H1 (cell line): ENCODE results near the gene COL9A2.

ENCODE experiments used
- EZH2 ChIP-seq: fragments of 200-600 bp; sonication (generic); IDR thresholded peaks from 2 replicates; pipeline ENCODE4 v1.7.1; 2012; ENCODE audit warnings: low read depth, mild to moderate bottlenecking, moderate library complexity, low read length, inconsistent platforms; ENCODE audit not compliant: severe bottlenecking
- MAFK ChIP-seq: IDR thresholded peaks from 2 replicates; pipeline ENCODE4 v1.6.1; 2012; ENCODE audit warnings: low read depth, mild to moderate bottlenecking, improper control_type of control experiment, low read length
- TAF1 ChIP-seq: IDR thresholded peaks from 2 replicates; pipeline ENCODE4 v1.6.1; 2011; ENCODE audit warnings: mild to moderate bottlenecking, low read depth, low read length

GRCh38 chr1:40281853-40282252 lies 35.2 kb downstream of the COL9A2 start:
- TF ChIP-seq EZH2 (no peak), TAF1 (no peak), MAFK (no peak)
